NCI-H2029 (cell line): Measurements from ENCODE around the gene C2orf66.

Source experiments
- DNase-seq: peaks from one replicate; lab custom pipeline; 2025; lab: John Stamatoyannopoulos, UW

The C2orf66 gene

GRCh38 chr2:196759378-196759706, 49.8 kb downstream of the C2orf66 start:
- DNase-seq = no peak

- no peak for DNase-seq
These were observed 50.4 kb downstream of the C2orf66 start for GRCh38 chr2:196758474-196759377.
